K562 (cell line): ENCODE results near the gene MMP7. TPM values are rescaled to one million over a fixed set of nuclear protein-coding genes. Genes with fewer than 3 reads are reported as not detected.

Experiments
- ATAC-seq: fragments of 200-7000 bp; cut with Tn5 transposase; 3 replicates; pipeline ENCODE4 v1.9.1; 2020; ENCODE audit warnings: moderate library complexity
- BruUV-seq: library from RNA; stranded (reverse); fragments of 400-500 nt; replicated peaks from 2 replicates; lab custom pipeline; 2021; lab: Mats Ljungman, UMichigan
- CTCF ChIA-PET: fragments of 300-600 bp; formaldehyde crosslinking; extraction: SDS; loops from one replicate; lab custom pipeline; 2021; ENCODE audit warnings: low intra/inter-chr PET ratio; lab: Yijun Ruan, JAX
- POLR2A ChIA-PET: fragments of 300-600, 350-650 bp; sonication (Branson Sonifier 250); formaldehyde crosslinking; extraction: SDS; loops from one replicate; lab custom pipeline; 2021; ENCODE audit warnings: antibody characterized with exemption, inconsistent platforms; lab: Yijun Ruan, JAX
- DNase-seq, 4 experiments: peaks; one replicate each; pipeline versions ENCODE4 v3.0.0 to v3.0.0-alpha.2; 2011 to 2018; ENCODE audit warnings: low spot score in 3 of 4, mixed read lengths in 3 of 4; ENCODE audit errors: extremely low read depth in 1 of 4
- FAIRE-seq: peaks from 2 replicates; lab custom pipeline; 2011; peaks lifted over from hg19 to GRCh38; lab: Jason Lieb, UNC
- H2AFZ ChIP-seq: 2 replicates; pipeline ENCODE4 v1.6.0; 2011; ENCODE audit warnings: low read depth, low read length, control low read depth, inconsistent platforms
- H3K27ac ChIP-seq: fragments of 200-600 bp; 3 replicates; pipeline ENCODE4 v1.8.0; 2011; ENCODE audit warnings: low read depth, mild to moderate bottlenecking, control low read depth, inconsistent platforms, low read length, moderate library complexity, mixed read lengths; ENCODE audit errors: extremely low read depth
- H3K27me3 ChIP-seq, 2 experiments: fragments of 300-600 bp in 1 of 2; 2 replicates in 1 of 2; 3 replicates in 1 of 2; pipeline versions ENCODE4 v1.6.0 to v1.8.0; 2011; ENCODE audit warnings: inconsistent platforms in 2 of 2, low read length in 2 of 2, mild to moderate bottlenecking in 1 of 2, mixed read lengths in 1 of 2, moderate library complexity in 1 of 2; ENCODE audit not compliant: control insufficient read depth in 2 of 2, insufficient read depth in 2 of 2
- H3K36me3 ChIP-seq: fragments of 300-600 bp; 3 replicates; pipeline ENCODE4 v1.8.0; 2011; ENCODE audit warnings: mild to moderate bottlenecking, low read length, inconsistent platforms; ENCODE audit not compliant: control insufficient read depth, insufficient read depth
- H3K4me1 ChIP-seq, 2 experiments: fragments of 200-600 bp in 1 of 2; replicated peaks in 1 of 2; 2 replicates in 1 of 2; 3 replicates in 1 of 2; pipeline versions ENCODE4 v1.5.1 to v1.8.0; 2011; ENCODE audit warnings: inconsistent platforms in 2 of 2, low read length in 2 of 2, mild to moderate bottlenecking in 1 of 2, mixed read lengths in 1 of 2, moderate library complexity in 1 of 2; ENCODE audit not compliant: control insufficient read depth in 2 of 2, insufficient read depth in 2 of 2
- H3K4me2 ChIP-seq: 2 replicates; pipeline ENCODE4 v1.6.1; 2011; ENCODE audit warnings: low read length, control low read depth, inconsistent platforms, mixed read lengths; ENCODE audit not compliant: insufficient read depth
- H3K4me3 ChIP-seq: fragments of 200-600 bp; sonication (generic), shearing (Covaris generic); 2 replicates; pipeline ENCODE4 v1.5.1; 2016; ENCODE audit warnings: control low read depth, inconsistent platforms
- H3K79me2 ChIP-seq: fragments of 200-600 bp; 3 replicates; pipeline ENCODE4 v1.8.0; 2011; ENCODE audit warnings: low read length, inconsistent platforms; ENCODE audit not compliant: control insufficient read depth, insufficient read depth
- H3K9ac ChIP-seq, 2 experiments: 2 replicates each; pipeline versions ENCODE4 v1.6.0 to v1.6.1; 2011; ENCODE audit warnings: low read depth in 2 of 2, low read length in 2 of 2, control low read depth in 1 of 2, inconsistent platforms in 1 of 2, mild to moderate bottlenecking in 1 of 2, mixed read lengths in 1 of 2; ENCODE audit not compliant: insufficient read depth in 1 of 2
- H3K9me1 ChIP-seq: one replicate; pipeline ENCODE4 v1.6.0; 2011; ENCODE audit warnings: inconsistent platforms, mild to moderate bottlenecking, low read length, moderate library complexity; ENCODE audit not compliant: control insufficient read depth, insufficient read depth
- H3K9me3 ChIP-seq: replicated peaks from 2 replicates; pipeline ENCODE4 v1.5.1; 2011; ENCODE audit warnings: low read depth, low read length, inconsistent platforms; ENCODE audit not compliant: control insufficient read depth, insufficient read depth
- H4K20me1 ChIP-seq: replicated peaks from 2 replicates; pipeline ENCODE4 v1.6.1; 2011; ENCODE audit warnings: low read length, inconsistent platforms, mixed read lengths; ENCODE audit not compliant: control insufficient read depth, insufficient read depth
- CHAMP1 ChIP-seq: fragments of 450-650 bp; IDR thresholded peaks from 2 replicates; pipeline ENCODE4 v1.6.1; 2016; ENCODE audit warnings: mild to moderate bottlenecking
- MAFF ChIP-seq: IDR thresholded peaks from 2 replicates; pipeline ENCODE4 v1.6.1; 2012; ENCODE audit warnings: low read length, improper control_type of control experiment
- NFE2 ChIP-seq: IDR thresholded peaks from 2 replicates; pipeline ENCODE4 v1.6.1; 2014; ENCODE audit warnings: antibody characterized with exemption, low read depth
- NR3C1 ChIP-seq: sonication (generic); formaldehyde crosslinking; IDR thresholded peaks from 2 replicates; pipeline ENCODE4 v1.8.1; 2022; ENCODE audit warnings: missing genetic modification reagents
- NUFIP1 ChIP-seq: fragments of 450-650 bp; IDR thresholded peaks from 2 replicates; pipeline ENCODE4 v1.6.1; 2018; ENCODE audit not compliant: partially characterized antibody
- SRSF1 ChIP-seq: fragments of 200-400 bp; formaldehyde crosslinking; IDR thresholded peaks from 2 replicates; pipeline ENCODE4 v1.6.1; 2017; ENCODE audit warnings: mild to moderate bottlenecking, low read depth, low read length, moderate library complexity
- TRIM24 ChIP-seq, 2 experiments: fragments of 450-650 bp; IDR thresholded peaks; 2 replicates each; pipeline ENCODE4 v1.6.1; 2016
- ZNF584 ChIP-seq: fragments of 200-800 bp; sonication (Bioruptor generic); IDR thresholded peaks from 2 replicates; pipeline ENCODE4 v1.6.1; 2016; ENCODE audit warnings: low read depth, mild to moderate bottlenecking, missing genetic modification characterization, missing compliant biosample characterization
- WGBS: fragments of 100-300 bp; shearing (Covaris generic); methylation state at CpG from one replicate; pipeline ENCODE4 v1.1.6; 2016; ENCODE audit warnings: low coverage, mixed read lengths; ENCODE audit not compliant: insufficient coverage; ENCODE audit errors: missing lambda C conversion rate; 5-methylcytosine and 5-hydroxymethylcytosine counted together
- in situ Hi-C: fragments of 300-500 bp; cut with MboI; formaldehyde crosslinking; loops from 4 replicates; pipeline ENCODE4 v1.15.0; 2018; ENCODE audit warnings: inconsistent platforms, mixed read lengths
- intact Hi-C: fragments of 100-400 bp; cut with micrococcal nuclease; formaldehyde crosslinking; loops from 2 replicates; pipeline ENCODE4 v1.14.2; 2022
- polyA plus RNA-seq, 8 experiments: library from polyadenylated mRNA; depleted of rRNA in 4 of 8; stranded (reverse) in 5 of 8; unstranded in 3 of 8; fragments of >200 nt; fragmentation: Nextera tagmentation in 2 of 8; fragmentation: Illumina TruSeq in 1 of 8; extraction: Ambion mirVana in 2 of 8; extraction: Trizol in 1 of 8; gene quantifications; 2 replicates each; pipeline versions ENCODE4 v1.2.1 to v1.2.3, GENCODE V29; 2011 to 2014; ENCODE audit warnings: inconsistent platforms in 1 of 8, missing spikeins in 1 of 8
- total RNA-seq, 7 experiments: library from RNA; depleted of rRNA in 6 of 7; stranded (reverse); fragments of >200 nt in 6 of 7; fragmentation: Illumina TruSeq in 2 of 7; extraction: Trizol in 2 of 7; gene quantifications; 2 replicates each; pipeline versions ENCODE4 v1.2.1 to v1.2.3, GENCODE V29; 2011 to 2021; ENCODE audit warnings: low replicate concordance in 1 of 7

Gene MMP7
- total and polyA plus RNA-seq, 9 of the 15 experiments (the other 6 are each of a cell fraction or from before 2014, with no cell fraction given): 0.13 TPM; not detected in 8

GRCh38 chr11:102517670-102518069 is 12.9 kb downstream of the MMP7 start (continued):
- TF ChIP-seq CHAMP1 (no peak), NR3C1 (no peak), NUFIP1 (no peak), TRIM24 (IDR thresholded peaks at IDR 0.05) (no peak)

GRCh38 chr11:102516179-102516578 is 14.4 kb downstream of the MMP7 start:
- Histone ChIP-seq H3K4me3 (no peak overlapping the region), H3K79me2 (no peaks in the 10 kb centered on the region), H3K9ac (no peak overlapping the region), H3K27me3 (peaks cover 4 to 6% of the 10 kb centered on the region in 2 experiments; a peak in 3 of 5 replicates), H3K9me1 (no peaks in the 10 kb centered on the region), H3K9me3 (no peaks in the 10 kb centered on the region), H3K27ac (no peak overlapping the region), H3K36me3 (no peaks in the 10 kb centered on the region), H2AFZ (no peak overlapping the region), H3K4me1 (no peaks in the 10 kb centered on the region), H3K4me2 (no peak overlapping the region), H4K20me1 (no peaks in the 10 kb centered on the region)
- CTCF ChIA-PET: no interaction called here
- in situ Hi-C loops (no loop called here), intact Hi-C loops (loop anchor here (5.0 kb wide), 1 partner anchor 229 kb away; no protein-coding TSS in a partner anchor)
- DNase-seq (no peak), FAIRE-seq (no peak), ATAC-seq (no peak)
- POLR2A ChIA-PET: no interaction called here
- no TSS peak for BruUV-seq
- WGBS: 0% methylated on average over 4 of the region's 4 CpGs
- TF ChIP-seq MAFF: no peak
- TF ChIP-seq SRSF1: no peak
- no peak for TF ChIP-seq NFE2
- no peak for TF ChIP-seq ZNF584 (CRISPR knock-in tag)
